Measurements from ENCODE around the gene IL21R.

Gene IL21R

GRCh38 chr16:27401768-27402568 lies at the start of gene IL21R:
Gene IL21R (plus strand): TSS chr16:27402174. CDS start chr16:27430072, 27,898 bp downstream.
- DNase-seq, result no peak

DNA sequence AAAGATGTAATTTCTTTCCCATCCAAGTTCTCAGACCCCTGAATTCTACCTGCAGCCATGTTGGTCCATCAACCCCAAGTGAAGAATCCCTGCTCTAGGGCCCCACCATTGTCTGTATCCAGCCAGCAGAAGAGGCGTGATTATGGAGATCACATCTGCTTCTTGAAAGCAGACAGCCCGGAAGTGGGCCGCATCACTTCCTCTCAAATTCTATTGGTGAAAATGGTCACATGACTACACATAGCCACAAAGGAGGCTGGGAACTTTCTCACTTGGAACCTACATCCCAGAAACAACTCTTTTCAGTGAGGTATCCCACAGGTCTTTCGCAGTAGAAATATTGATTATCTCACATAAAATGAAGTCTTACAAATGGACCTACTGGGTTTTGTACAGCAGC lies 48.1 kb upstream of the IL21R start:
- no peak for DNase-seq

GRCh38 chr16:27355610-27356009 lies 46.4 kb upstream of the IL21R start:
- no peak for DNase-seq

GRCh38 chr16:27356794-27357193 lies 45.2 kb upstream of the IL21R start:
- DNase-seq, result no peak

DNA sequence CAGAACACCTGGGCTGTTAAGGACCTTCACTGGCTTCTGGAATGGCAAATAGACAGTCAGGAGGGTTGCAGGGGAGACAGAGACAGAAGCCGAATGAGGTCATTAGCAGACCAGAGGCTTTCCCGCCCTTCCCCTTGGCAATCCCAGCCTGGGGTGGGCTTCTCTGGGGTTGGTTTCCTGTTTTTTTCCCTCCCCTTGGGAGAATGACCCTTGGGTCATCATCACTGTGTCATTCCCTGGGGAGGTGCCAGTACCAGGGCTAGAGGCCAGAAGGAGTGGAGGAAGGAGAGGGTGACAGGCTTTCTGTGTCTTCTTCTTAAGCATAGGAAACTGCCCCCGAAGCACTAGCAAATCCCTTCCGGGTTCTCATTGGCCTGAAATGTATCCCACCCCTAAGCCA lies 42.9 kb upstream of the IL21R start:
- DNase-seq, result no peak

DNA sequence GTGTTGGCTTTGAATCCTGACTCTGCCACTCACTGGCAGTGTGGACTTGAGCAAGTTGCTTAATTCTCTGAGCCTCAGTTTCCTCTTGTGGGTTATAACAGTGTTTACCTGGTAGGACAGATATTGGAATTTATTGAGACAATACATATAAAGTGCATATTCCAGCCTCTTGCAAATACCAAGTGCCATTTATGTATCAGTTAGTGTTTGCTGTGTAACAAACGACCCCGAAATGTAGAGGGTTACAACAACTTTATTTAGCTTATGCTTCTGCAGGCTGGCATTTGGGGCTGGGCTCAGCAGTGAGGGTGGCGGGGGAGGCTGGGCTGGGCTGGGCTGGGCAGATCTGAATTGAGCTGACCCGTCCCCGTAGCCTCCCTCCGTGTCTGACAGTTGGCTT lies 42.4 kb upstream of the IL21R start:
- DNase-seq, result no peak

DNA sequence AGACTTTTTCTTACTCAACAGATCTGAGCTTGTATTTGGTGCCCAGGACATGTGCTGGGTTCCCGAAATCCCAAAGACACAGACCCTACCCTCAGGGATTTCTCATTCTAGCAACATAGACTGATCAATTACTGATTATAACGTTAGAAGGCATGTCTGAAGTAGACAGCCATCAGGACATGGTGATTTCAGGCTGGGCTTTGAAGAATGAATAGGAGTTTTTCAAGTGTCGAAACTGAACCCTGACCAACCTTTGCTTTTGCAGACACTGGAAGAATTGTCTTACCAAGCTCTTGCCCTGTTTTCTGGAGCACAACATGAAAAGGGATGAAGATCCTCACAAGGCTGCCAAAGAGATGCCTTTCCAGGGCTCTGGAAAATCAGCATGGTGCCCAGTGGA lies 40.0 kb upstream of the IL21R start:
- no peak for DNase-seq

DNA sequence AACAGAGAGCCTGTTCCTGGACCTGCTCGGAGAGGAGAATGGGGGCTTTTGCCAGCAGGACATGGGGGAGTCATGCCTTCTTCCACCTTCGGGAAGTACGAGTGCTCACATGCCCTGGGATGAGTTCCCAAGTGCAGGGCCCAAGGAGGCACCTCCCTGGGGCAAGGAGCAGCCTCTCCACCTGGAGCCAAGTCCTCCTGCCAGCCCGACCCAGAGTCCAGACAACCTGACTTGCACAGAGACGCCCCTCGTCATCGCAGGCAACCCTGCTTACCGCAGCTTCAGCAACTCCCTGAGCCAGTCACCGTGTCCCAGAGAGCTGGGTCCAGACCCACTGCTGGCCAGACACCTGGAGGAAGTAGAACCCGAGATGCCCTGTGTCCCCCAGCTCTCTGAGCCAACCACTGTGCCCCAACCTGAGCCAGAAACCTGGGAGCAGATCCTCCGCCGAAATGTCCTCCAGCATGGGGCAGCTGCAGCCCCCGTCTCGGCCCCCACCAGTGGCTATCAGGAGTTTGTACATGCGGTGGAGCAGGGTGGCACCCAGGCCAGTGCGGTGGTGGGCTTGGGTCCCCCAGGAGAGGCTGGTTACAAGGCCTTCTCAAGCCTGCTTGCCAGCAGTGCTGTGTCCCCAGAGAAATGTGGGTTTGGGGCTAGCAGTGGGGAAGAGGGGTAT lies 39.3 kb upstream of the IL21R start:
- no peak for DNase-seq

GRCh38 chr16:27363246-27363632 lies 38.7 kb upstream of the IL21R start:
- no peak for DNase-seq

- DNase-seq, result no peak
Observed at GRCh38 chr16:27363797-27364196, 38.2 kb upstream of the IL21R start.

GRCh38 chr16:27364493-27365141 lies 37.4 kb upstream of the IL21R start:
- DNase-seq, result no peak

DNA sequence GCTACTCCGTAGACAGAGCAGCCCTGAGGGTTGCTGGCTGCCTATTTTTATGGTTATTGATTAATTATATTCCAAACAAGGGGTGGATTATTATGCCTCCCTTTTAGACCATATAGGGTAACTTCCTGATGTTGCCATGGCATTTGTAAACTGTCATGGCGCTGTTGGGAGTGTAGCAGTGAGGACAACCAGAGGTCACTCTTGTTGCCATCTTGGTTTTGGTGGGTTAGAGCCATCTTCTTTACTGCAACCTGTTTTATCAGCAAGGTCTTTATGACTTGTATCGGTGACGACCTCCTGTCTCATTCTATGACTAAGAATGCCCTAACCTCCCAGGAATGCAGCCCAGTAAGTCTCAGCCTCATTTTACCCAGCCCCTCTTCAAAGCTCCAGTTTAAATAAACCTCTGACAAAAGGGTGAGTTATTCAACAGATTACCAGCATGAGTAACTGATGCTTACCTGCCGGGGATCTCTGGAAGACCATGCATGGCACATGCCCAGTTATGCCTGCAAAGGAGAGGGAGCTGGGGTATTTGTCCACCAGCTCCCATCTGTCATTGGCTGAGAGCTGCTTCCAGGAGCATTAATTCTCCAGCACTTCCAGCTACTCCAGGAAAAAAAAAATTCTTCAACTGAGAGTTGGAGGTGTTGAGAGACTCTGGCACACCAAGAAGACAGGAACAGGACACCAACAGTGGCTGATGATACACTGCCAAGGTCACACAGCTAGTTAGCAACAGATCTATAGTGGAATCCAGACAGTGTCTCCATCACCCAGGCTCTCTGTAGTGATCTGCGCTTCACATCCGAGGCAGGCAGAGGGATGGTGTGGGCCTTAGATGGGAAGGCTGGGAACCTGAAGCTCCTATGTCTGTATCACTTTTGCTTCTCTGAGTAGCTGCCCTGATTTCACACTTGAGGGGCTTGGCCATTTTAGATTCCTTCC lies 36.6 kb upstream of the IL21R start:
- DNase-seq, result no peak

DNA sequence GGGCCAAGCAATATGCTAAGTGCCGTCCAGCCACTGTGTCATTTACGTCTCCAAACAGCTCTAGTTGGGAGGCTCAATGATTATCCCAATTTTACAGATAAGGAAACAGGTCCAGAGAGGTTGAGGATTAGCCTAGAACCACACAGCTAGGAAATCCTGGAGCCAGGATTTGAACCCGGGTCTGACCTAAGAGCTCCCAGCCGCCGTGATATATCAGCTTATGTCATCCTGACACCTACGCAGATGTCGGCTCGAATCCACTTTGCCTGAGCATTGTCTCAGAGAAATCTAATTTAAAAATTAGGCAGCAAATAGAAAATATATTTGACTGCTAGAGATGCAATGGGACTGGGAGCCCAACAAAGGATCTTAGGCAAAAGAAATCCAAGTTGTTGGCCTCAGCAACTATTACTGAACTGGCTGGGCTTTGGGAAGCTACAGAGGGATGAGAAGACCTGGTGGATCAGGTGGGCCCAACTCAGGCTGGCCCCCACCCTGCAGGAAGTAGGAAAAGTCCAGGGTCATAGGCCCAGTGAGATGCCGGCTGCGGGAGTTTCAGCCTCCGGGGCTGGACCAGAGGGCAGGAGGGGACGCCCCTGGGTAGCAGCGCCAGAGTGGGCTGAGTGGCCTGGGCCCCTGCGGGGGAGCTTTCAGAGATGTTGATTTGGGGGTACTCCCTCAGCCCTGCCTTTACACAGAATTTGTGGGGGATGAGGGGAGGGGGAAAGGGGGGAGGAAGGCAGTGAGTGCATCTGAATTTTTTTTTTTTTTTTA lies 35.1 kb upstream of the IL21R start:
- no peak for DNase-seq

GRCh38 chr16:27367461-27368357 lies 34.3 kb upstream of the IL21R start:
- DNase-seq, result no peak

GRCh38 chr16:27368358-27368722 lies 33.6 kb upstream of the IL21R start:
- no peak for DNase-seq

- DNase-seq, result no peak
Observed at GRCh38 chr16:27369806-27370205, 32.2 kb upstream of the IL21R start.

DNA sequence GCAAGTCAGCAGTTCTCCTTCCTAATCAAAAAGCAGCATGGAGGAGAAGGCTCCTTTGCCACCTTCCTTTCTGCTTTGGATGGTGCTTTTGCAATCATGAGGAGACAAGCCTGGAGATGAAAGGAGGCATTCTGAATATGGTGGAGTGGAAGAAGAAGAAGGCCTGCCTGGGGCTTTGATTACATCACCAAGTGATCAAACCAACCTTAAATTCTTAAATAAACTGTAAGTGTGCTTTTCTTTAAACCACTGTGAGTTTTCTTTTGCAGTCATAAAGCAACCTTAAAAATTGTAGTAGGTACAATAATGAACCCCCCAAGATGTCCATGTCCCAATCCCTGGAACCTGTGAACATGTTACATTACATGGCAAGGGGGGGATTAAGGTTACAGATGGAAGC lies 31.7 kb upstream of the IL21R start:
- no peak for DNase-seq

- no peak for DNase-seq
Observed at GRCh38 chr16:27373312-27373711, 28.7 kb upstream of the IL21R start.

- no peak for DNase-seq
Observed at GRCh38 chr16:27374221-27374803, 27.7 kb upstream of the IL21R start.

GRCh38 chr16:27374804-27375425 lies 27.1 kb upstream of the IL21R start:
- no peak for DNase-seq
